ENCODE data around the gene FTCDNL1.

Gene FTCDNL1

DNA sequence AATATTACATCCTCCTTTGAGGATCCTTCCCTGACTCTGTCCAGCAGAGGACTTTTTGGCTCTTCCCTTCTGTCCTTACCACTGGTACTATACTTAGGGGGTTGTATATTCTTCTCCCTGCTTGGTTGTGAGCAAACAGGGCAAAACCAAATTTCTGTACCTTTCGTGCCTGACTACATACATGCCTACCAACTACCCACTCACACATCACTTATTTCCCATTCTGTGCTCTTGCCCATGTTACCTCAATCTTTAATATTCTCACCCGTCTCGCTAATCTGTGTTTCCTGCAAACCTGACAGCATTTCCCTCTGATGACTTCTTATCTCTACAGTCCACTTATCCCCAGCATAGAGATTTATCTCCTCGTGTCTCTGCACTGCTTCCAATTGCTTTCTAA is 58.6 kb downstream of the FTCDNL1 start:
- no peak for DNase-seq

DNA sequence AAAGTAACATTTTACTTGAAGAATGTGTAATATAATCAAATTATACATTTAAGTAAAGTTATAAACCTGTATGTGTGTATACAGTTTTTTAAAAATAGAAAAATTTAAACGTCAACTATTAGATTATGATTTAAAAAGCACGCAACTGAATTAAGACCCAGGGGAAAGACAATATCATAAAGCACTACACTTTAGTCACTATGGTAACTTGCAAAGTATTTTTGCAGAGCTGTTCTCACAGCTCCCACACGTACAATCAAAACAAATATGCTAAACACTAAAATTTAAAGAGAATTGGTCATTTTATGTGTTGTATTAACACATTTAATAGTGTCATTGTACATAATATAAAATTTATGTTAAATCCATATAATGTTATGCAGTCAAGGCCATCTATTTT is 59.7 kb downstream of the FTCDNL1 start:
- DNase-seq: no peak

DNA sequence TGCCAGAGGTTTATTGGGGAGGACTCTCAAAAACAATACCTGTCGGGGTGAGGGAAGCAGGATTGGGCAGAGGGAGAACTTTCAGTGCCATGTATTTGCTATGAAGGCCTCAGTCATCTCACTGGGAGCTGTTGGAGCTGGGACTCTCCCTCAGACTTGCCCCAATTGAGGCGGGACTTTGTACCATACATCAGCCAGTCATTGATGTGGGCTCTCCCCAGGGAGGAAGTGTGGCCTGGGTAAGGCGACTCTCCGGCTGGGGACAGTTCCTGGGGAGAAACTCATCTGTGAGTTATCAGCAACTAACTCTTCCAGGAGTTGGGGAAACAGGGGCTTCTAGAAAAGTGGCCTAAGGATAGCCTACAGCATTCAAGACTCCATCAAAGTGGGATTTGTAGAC is 66.5 kb downstream of the FTCDNL1 start:
- DNase-seq: no peak

DNA sequence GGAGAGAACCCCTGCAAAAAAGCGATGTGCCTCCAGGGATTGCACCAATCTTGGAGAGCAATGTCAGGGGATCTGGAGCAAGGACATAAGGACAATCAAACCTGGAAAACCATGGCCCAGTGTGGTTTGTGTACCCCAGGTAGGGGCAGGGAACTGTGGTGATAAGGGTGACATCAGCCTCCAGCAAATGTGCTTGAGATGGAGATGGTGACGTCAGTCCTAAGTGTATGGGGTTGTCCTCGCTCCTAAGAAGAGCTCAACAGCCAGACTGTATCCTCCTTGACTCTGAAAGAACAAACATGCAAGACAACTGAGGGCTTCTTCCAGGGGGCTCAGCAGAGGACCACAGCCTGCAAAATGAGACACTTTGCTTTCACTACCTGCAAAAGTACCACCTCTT is 71.4 kb downstream of the FTCDNL1 start:
- no peak for DNase-seq

DNA sequence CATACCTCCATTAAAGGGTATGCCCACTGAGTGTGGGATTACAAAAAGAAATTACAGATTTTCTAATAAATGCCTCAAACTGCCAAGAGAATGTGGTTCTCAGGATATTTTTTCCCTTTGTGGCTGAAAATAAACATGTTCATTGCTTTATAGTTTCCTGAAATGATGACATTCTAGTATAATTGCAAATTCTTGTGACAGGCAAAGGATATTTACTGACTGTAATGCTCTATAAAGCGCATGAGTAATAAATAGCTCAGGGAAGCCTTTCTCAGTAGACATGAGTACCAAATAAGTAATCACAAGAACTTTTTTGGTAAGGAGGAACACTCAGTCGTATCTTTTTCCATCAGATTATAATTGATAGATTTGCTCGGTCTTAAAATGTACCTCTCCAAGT is 72.3 kb downstream of the FTCDNL1 start:
- DNase-seq: no peak

DNA sequence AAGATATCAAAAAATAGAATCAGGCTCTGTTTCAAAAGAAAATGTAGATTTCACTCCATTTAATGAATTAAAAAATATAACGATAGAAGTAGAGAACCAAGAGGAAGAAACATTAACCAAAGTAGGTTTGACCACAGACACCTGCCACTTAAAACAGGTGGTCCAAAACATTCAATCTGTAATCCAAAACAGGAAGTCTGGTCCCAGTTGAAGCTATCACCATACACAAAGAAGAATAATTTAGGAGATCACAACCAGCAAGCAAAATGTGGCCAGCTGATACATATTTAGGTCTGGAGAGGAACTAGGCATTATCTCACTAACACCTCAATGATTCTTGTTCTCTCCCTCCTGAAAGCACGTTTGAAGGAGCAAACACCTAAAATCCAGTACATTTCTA is 73.1 kb downstream of the FTCDNL1 start:
- DNase-seq: no peak

DNA sequence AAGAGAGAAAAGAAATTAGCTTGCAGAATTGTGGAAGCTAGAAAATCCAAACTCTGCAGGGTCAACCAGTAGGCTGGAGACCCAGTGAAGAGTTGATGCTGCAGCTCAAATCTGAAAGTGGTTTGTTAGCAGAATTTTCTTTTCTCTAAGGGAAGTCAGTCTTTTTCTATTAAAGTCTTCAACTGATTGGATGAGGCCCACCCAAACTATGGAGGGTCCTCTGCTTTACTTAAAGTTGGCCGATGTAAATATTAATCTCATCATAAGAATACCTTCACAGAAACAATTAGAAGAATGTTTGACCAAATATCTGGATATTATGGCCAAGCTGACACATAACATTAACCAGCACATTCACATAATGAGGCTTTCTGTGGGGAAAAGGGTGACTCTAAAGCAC is 73.7 kb downstream of the FTCDNL1 start:
- no peak for DNase-seq

DNA sequence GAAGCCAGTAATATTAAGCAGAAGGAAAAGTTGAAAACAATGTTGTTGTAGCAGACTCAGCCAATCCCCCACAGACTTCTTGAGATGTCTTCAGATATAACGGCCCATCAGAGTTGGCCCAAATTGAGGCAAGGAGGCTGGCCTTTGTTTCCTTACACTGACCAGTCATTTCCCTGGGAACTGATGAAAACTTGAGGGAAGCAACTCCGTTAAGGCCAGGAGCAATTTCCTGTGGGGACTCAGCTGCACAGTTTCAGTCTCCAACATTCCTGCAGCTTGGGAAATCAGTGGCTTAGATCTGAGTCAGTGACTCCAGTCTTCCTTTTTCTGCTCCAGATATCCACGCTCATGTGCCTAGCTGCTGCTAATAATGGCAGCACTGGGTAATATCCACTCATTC is 75.7 kb downstream of the FTCDNL1 start:
- no peak for DNase-seq

DNA sequence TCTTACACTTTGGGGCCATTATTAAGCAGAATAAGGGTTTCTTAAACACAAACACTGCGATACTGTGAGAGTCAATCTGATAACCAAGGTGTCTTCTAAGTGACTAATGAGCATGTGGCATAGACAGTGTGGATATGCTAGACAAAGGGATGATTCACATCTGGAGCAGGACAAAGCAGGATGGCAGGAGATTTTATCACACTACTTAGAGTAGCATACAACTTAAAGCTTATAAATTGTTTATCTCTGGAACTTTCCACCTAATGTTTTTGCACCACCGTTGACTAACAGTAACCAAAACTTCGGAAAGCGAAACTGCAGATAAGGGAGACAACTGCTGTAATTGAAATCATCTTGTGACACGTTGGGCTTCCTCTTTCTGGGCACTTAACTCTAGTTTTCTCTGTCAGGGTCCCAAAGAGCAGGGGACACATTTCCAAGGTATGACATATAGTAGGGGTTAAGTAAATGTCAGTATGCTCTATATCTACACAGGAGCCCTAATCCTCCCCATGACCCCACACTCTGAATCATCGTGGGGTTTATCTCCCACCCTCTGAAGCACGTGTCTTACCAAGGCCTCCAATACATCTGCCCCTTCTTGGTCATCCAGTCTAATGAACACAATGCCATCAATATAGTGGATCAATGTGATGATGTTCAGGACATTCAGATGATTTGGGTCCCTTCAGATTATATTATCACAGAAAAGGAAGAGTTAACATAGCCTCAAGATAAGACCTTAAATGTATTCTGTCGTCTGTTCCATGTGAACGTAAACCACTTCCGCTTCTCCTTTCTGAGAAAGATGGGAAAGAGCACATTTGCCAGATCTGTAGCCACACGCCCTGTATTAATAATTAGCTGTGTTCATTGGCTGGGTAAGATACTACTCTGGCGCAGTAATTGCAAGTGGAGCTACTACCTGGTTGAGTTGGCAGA is 78.7 kb downstream of the FTCDNL1 start:
- no peak for DNase-seq

DNA sequence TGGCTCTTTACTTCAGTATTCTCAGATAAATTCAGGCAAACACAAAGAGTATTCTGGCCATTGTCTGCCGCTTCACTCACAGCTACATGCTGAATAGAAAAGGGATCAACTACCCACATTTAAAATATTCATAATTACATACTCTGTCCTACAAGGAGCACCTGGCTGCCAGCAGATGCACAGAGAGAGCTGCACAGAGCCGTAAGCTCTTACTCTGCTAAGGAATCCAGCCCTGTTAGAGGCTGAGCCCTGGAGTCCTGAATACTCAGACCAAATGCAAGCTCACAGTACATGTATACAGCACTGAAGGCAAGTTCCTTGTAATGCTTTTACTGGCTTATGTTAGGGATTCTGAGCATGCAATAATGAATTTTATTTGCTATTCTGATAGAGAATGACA is 80.3 kb downstream of the FTCDNL1 start:
- peak in 1 of 51 donors; percentile 3 for DNase-seq

DNA sequence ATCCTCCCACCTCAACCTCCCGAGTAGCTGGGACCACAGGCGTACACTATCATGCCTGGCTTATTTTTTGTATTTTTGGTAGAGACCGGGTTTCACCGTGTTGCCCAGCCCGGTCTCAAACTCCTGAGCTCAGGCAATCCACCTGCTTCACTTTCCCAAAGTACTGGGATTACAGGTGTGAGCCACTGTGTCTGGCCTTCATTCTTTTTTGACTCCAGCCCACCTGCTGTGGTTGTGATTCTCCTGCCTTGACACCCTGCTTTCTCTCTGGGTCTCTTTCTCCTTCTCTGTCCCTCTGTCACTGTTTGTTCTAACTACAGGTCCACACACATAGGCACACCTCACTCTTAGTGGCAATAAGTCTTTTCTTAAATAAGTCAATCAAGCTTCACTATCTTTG is 85.3 kb downstream of the FTCDNL1 start:
- DNase-seq: no peak

DNA sequence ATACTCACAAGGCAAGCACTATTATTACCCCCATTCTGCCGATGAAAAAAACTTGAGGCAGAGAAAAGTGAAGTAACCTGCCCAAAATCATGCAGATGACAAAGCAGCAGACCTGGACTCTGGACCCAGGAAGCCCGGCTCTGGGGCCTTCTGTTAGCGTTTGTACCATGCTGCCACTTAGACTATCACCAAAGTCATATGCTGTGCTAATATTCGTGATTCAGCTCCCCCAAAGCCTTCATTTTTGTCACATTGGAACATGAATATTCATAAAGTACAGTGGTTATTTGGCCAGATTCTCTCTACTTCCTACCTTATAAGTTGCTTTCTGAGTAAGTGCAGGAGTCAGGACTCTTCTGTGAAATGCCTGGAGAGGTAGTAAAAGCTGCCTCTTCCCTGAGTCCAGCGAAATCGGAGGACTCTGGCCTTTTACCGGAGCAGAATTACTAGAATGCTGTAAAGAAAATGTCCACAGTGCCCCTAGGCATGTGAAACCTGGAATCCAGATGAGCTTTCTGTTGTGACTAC is 86.7 kb downstream of the FTCDNL1 start:
- DNase-seq: no peak

DNA sequence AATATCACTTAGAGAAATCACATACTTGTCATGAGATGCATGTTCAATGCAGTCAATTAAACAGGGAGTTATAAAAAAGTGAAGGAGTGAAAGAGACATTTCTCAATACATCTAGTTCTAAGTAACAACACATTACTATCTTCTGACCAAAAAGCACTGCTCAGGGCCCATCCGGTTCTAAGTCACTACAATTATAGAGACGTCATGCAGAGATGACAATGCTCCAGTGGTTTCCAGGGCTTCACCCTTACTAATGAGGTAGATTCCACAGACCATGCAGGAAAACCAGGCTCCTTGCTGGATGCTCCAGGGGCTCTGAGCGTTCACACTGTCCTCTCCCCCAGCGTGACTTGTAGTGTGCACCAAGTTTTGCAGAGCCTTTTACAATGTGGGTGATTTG is 88.0 kb downstream of the FTCDNL1 start:
- no peak for DNase-seq

DNA sequence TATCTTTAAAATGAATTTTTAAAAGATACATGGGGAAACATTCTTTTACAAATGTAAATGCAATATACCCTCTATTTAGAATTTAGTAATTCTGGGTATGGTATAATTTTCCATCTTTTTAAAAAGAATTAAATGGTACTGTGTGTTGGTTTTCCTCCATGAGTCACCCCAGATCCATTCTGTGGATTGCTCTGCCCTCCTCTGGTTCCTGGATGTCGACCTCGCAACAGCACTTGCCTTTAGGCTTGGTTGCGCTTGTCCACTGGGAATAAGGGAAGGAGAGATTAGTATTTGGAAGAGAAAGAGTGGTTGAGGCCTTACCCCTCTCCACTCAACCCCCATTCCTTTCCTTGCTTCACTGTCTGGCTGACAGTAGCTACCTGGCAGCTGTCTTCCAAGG is 90.4 kb downstream of the FTCDNL1 start:
- DNase-seq: no peak

DNA sequence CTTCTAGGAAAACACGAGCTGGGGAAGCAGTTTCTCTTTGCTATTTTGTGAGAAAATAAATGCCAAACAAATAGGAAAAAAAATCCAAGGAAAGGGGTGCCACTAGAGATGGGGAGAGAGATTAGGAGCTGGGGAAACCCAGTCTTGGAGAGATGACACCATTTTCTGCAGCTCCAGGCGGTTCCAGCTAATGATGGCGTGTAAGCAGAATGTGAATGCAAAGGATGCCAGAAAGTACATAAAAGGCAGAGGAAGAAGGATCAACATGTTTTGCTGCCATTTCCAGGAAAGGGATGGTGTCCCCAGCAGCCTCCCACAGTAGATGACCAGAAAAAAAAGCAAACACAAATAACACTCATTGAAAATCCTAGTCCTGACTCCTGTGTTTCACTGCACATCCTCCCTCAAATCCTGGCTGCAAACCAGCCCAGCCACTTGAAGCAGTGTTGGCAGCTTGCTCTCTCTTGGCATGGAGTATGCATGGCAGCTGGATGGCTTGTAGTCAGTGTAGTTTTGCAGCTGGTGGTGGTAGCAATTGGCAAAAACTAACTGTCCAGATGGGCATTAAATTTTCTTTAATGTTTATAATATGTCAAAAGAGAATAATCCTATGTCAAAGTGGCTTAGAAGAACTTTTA is 93.6 kb downstream of the FTCDNL1 start:
- DNase-seq: peak in 49 of 51 donors; percentile 14 to 93 (median 69)

DNA sequence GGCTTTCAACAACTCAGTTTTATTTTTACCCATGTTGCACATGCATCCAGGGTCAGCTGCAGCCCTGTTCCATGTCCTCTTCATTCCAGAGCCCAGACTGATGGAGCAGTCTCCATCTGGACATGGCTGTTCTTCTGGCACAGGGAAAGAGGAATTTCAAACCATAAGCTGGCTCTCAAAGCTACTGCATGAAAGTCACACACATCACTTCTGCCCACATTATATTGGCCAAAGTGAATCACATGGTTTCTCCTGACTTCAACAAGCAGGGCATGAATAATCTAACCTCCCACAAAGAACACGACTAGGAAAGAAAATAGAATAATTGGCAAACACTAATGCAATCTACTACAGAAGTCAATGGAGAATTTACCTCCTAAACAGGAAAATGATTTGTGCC is 94.2 kb downstream of the FTCDNL1 start:
- peak in 2 of 51 donors; percentile 2 to 40 for DNase-seq

DNA sequence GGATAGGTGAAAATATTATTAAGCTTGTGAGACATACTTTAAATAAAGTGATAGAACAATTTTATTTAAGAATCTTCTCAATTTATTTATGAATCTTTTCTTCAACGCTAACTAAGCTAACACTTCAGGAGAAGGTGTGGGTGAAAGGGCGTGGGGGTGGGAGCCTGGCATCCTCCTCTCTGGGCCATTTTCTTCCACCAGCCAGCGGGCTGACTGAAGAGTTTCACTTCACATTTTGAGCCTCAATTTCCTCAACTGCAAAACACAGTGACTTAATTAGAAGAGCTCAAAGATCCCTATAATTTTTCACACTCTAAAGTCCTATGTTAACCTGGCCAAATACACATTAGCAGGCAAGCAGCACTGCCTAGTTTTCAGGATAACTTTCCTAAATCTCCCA is 94.8 kb downstream of the FTCDNL1 start:
- no peak for DNase-seq

DNA sequence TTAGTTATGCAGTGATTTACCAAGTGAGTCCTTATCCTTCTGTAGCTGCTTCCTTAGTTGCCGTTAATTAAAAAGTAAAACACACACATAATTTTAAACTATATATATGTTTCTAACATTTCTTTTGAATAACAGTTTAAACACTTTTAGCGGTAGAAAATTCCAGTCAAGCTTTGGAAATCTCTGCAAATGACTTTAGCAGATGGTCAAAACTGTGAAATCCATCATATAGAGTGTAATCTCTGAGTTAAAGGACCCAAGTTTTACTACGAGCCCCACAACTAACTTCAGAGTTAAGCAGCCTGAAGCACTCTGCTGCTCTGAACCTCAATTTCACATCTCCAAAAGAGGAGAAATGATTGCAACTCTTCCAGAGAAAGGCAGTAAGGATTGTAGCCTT is 96.2 kb downstream of the FTCDNL1 start:
- DNase-seq: no peak

DNA sequence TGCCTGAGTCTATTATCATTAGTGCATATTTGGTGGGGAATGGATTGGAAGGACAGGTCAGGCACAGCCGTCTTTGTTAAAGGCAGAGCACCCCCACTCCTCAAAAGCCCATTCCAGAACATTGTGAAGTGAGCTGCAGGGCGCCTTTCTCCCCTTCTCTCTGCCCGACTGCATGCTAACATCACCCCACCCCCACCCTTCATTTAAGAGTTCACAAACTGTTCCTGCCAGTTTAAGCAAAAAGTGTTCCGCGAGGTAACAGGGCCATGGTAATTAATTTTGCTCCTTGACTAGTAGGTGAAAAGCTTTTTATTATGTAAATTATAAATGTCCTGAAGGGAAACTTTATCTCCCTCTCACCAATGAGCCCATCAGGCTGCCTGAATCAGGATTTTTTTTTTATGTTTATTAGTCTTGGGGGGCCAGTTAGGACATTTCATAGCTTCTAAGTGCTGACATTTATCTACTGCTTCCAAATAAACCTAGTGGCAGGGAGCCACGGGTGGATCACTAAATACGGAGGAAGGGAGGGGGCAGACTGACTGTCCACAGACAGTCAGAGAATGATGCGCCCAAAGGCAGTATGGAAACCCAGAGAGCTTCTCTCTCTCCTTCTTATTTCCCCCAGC is 99.4 kb downstream of the FTCDNL1 start:
- DNase-seq: no peak

DNA sequence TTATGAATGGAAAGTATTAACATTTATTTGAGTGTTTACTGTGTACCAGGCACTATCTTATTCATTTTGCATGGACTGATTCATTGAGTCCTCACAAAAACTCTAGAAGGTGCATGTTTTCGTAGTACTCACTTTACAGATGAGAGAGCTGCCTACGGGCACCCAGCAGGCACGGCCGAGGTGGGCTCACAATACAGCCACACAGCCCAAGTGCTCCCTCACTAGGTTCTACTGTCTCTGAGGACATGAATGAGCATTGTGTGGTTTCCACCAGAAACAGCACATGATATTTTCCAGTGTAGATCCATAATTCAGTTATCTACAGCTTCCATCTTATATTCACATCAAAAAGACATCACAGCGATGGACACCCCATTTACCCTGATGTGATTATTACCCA is 101.4 kb downstream of the FTCDNL1 start:
- no peak for DNase-seq

DNA sequence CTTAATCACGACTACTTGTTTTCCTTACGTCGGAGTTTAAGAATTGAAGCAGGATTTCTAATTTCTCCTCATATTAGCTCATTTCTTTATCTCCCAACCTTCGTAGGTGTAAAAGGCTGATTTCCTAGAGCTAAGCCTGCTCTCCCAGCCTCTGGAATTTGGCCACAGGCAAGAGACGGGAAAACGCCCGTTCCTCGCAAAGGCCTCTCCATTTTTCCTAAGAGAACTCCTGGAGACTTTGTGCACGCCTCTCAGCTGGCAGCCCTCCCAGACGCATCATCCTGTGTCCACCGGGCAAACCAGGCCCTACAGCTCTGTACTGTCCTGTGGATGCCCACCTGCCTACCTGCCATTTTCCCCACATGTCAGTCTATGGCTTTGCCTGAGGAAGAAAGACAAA is 106.3 kb downstream of the FTCDNL1 start:
- no peak for DNase-seq

DNA sequence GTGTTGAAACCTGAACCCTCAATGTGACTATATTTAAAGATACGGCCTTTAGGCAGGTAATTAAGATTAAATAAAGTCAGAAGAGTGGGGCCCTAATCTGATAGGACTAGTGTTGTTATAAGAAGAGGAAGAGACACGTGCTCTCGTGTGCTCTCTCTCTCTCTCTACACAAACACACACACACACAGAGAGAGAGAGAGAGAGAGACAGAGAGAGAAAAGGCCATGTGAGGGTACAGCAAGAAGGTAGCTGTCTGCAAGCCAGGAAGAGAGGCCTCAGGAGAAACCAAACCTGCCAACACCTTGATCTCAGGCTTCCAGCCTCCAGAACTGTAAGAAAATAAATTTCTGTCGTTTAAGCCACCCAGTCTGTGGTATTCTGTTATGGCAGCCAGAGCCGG is 106.7 kb downstream of the FTCDNL1 start:
- no peak for DNase-seq
